GM06990 (cell line): ENCODE results near the gene PACRG.

Source experiments
- DNase-seq: peaks from one replicate; pipeline ENCODE4 v3.0.0-alpha.2; 2011; ENCODE audit not compliant: insufficient read length; ENCODE audit errors: extremely low read depth
- H3K27me3 ChIP-seq: replicated peaks from 2 replicates; pipeline ENCODE4 v1.6.0; 2011; ENCODE audit warnings: low read length; ENCODE audit not compliant: control insufficient read depth, insufficient read depth
- H3K36me3 ChIP-seq: 2 replicates; pipeline ENCODE4 v1.5.1; 2011; ENCODE audit warnings: low read length; ENCODE audit not compliant: control insufficient read depth, insufficient read depth
- H3K4me3 ChIP-seq: replicated peaks from 2 replicates; pipeline ENCODE4 v1.5.1; 2011; ENCODE audit warnings: low read depth, mild to moderate bottlenecking, control low read depth, low read length
- TF ChIP-seq, protein P1 (sequence below): IDR thresholded peaks from 2 replicates; pipeline ENCODE4 v1.5.1; 2011; ENCODE audit warnings: low read length, control low read depth, mild to moderate bottlenecking, inconsistent platforms; ENCODE audit not compliant: insufficient read depth, poor library complexity, severe bottlenecking

Gene PACRG

DNA sequence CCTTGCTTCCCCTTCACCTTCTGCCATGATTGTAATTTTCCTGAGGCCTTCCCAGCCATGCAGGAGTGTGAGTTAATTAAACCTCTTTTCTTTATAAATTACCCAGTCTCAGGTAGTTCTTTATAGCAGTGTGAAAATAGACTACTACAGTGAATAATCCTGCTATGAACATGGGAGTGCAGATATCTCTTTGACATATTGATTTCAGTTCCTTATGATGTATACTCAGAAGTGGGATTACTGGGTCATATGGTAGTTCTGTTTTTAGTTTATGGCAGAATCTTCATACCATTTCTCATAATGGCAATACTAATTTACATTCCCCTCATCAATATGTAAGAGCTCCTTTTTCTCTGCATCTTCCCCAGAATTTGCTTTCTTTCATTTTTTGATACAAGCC lies 26.0 kb downstream of the PACRG start:
- DNase-seq = no peak
- H3K27me3 ChIP-seq = no peaks in the 10 kb centered on the region
- no peaks in the 10 kb centered on the region for H3K36me3 ChIP-seq
- no peak overlapping the region for H3K4me3 ChIP-seq
- TF ChIP-seq, protein P1, sequence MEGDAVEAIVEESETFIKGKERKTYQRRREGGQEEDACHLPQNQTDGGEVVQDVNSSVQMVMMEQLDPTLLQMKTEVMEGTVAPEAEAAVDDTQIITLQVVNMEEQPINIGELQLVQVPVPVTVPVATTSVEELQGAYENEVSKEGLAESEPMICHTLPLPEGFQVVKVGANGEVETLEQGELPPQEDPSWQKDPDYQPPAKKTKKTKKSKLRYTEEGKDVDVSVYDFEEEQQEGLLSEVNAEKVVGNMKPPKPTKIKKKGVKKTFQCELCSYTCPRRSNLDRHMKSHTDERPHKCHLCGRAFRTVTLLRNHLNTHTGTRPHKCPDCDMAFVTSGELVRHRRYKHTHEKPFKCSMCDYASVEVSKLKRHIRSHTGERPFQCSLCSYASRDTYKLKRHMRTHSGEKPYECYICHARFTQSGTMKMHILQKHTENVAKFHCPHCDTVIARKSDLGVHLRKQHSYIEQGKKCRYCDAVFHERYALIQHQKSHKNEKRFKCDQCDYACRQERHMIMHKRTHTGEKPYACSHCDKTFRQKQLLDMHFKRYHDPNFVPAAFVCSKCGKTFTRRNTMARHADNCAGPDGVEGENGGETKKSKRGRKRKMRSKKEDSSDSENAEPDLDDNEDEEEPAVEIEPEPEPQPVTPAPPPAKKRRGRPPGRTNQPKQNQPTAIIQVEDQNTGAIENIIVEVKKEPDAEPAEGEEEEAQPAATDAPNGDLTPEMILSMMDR = no peak

DNA sequence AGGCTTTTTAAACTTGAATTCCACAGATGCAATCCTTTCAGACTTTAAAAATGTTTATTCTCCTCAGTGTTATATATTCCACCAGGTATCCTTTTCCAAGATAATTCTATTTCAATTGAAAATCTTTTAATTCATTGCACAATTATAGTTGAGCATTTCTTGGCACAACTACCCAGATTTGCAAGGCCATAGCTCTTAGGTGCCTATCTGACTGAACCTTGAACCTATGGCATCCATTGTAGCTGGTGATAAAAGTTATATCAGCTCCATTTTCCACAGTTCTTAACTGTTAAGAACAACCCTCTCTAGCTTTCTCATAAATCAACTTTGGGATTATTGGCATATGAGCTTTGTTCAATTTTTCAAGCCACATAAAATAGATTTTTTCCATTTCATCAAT lies 42.4 kb downstream of the PACRG start:
- no peak for DNase-seq
- Histone ChIP-seq H3K27me3 (no peaks in the 10 kb centered on the region), H3K4me3 (no peak overlapping the region), H3K36me3 (no peaks in the 10 kb centered on the region)
- TF ChIP-seq, protein P1 = no peak

DNA sequence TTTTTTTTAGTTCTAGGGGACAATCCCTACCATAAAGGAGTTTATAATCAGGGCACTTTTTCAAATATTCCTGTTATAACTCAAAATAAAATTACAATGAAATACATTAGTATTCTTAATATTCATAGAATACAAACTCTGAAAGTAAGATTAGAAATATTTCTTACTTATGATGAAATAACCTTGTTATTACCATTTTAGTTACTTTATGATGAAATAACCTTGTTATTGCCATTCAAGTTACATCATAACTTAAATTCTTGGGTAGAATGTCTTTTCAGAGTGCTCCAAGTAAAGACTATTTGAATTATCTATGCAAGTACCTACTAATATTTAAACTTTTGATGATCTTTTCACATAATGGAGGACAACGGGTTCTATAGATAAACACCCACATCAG lies 43.2 kb downstream of the PACRG start:
- TF ChIP-seq, protein P1 = no peak
- H3K4me3 ChIP-seq = no peak overlapping the region

DNA sequence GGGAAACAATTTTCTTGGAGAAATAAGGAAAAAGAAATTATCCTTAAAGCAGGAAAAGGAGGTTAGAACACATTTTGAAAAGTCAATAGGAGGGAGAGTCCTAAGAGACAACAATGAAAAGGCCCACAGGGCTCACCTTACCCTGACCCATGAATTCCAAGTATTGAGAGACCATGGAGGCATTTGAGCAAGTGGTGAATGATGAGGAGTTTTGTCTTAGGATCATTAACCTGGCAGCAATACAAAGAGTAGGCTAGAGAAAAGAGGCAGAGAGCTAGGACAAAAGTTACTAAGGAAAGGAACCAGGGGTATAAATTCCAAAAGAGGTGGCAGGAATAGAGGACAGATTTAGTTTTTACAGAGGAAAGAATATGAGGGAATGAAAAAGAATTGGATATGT lies 44.7 kb downstream of the PACRG start:
- no peaks in the 10 kb centered on the region for H3K36me3 ChIP-seq
- no peak overlapping the region for H3K4me3 ChIP-seq
- no peak for DNase-seq
- TF ChIP-seq, protein P1 = no peak
- H3K27me3 ChIP-seq = no peaks in the 10 kb centered on the region

More for the DNA sequence above, 43.2 kb downstream of the PACRG start:
- Histone ChIP-seq H3K27me3 (no peaks in the 10 kb centered on the region), H3K36me3 (no peaks in the 10 kb centered on the region)
- no peak for DNase-seq

DNA sequence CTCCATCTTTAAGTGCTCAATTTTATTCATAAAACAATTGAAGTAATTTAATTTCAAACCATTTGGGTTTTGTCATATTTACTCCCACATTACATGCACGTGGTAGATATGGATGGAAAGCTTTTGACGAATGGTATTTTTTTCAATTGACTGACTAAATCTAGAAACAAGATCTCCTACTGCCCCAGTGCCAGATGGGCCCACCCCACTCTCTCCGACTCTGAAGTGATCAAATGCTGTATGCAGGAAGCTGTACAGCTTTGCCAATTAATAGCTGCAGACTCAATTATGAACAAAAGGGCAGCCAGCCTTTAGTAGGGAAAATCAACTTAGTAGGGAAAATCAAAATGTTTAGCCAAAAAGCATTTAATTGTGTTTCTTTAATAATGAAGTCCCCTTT lies 46.2 kb downstream of the PACRG start:
- no peak for DNase-seq
- no peaks in the 10 kb centered on the region for H3K27me3 ChIP-seq
- H3K4me3 ChIP-seq = no peak overlapping the region
- TF ChIP-seq, protein P1 = no peak
- H3K36me3 ChIP-seq = no peaks in the 10 kb centered on the region

DNA sequence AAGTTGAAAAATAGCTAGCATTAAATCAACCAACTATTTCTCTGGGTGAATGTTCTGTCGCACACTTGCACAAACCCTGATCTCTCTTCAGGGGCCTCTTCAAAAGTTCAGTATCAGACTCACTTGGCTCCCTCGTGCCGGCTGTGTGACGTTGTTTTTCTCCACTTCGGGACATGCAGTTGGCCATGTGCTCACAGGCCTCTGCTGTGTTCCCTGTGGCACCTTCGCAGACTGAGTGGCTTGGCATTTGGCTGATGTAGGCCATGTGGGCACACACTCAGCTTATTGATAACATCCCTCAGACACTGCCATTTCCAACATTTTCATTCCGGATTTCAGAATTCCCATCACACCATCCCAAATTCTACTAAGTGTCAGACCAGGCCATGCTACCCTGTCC lies 49.3 kb downstream of the PACRG start:
- DNase-seq = no peak
- Histone ChIP-seq H3K36me3 (no peaks in the 10 kb centered on the region), H3K27me3 (no peaks in the 10 kb centered on the region), H3K4me3 (no peak overlapping the region)
- TF ChIP-seq, protein P1 = no peak
